Panc1 (cell line): ENCODE data around the gene PRKD1.

Experiments used
- CTCF ChIP-seq: fragments of 450-650 bp; IDR thresholded peaks from 2 replicates; pipeline ENCODE4 v1.5.1; 2017; ENCODE audit warnings: mild to moderate bottlenecking
- POLR2AphosphoS5 ChIP-seq: IDR thresholded peaks from 2 replicates; pipeline ENCODE4 v1.6.1; 2012; ENCODE audit warnings: mild to moderate bottlenecking, low read depth, low read length, moderate library complexity
- SIN3A ChIP-seq: IDR thresholded peaks from 2 replicates; pipeline ENCODE4 v1.6.1; 2012; ENCODE audit warnings: low read depth, mild to moderate bottlenecking, low read length, moderate library complexity, borderline replicate concordance; ENCODE audit not compliant: insufficient read depth

- no peak for TF ChIP-seq CTCF
- no peak for TF ChIP-seq SIN3A
- no peak for TF ChIP-seq POLR2AphosphoS5
These were observed 76.2 kb downstream of the PRKD1 start for GRCh38 chr14:29851397-29851796.
